BJ (cell line): ENCODE measurements around the gene PTPRM. TPM values are rescaled to one million over a fixed set of nuclear protein-coding genes. Genes with fewer than 3 reads are reported as not detected.

ENCODE experiments used
- CTCF ChIA-PET: fragments of 350-600 bp; formaldehyde crosslinking; extraction: SDS; loops from one replicate; lab custom pipeline; 2021; ENCODE audit warnings: antibody characterized with exemption, inconsistent platforms; lab: Yijun Ruan, JAX
- POLR2A ChIA-PET: fragments of 300-600 bp; sonication (Branson Sonifier 250); formaldehyde crosslinking; extraction: SDS; loops from one replicate; lab custom pipeline; 2021; ENCODE audit warnings: antibody characterized with exemption; lab: Charles Lee
- DNase-seq: peaks from one replicate; pipeline ENCODE4 v3.0.0-alpha.2; 2011; ENCODE audit warnings: low read depth
- H3K27me3 ChIP-seq: 2 replicates; pipeline ENCODE4 v1.6.0; 2011; ENCODE audit warnings: low read length; ENCODE audit not compliant: control insufficient read depth, insufficient read depth
- H3K36me3 ChIP-seq: 2 replicates; pipeline ENCODE4 v1.5.1; 2011; ENCODE audit warnings: low read length; ENCODE audit not compliant: control insufficient read depth, insufficient read depth
- H3K4me3 ChIP-seq: 2 replicates; pipeline ENCODE4 v1.5.1; 2011; ENCODE audit warnings: low read depth, mild to moderate bottlenecking, control low read depth, low read length
- CTCF ChIP-seq: IDR thresholded peaks from 2 replicates; pipeline ENCODE4 v1.5.1; 2011; ENCODE audit warnings: low read depth, mild to moderate bottlenecking, control low read depth, inconsistent platforms, low read length, moderate library complexity; ENCODE audit not compliant: insufficient read depth
- polyA plus RNA-seq: library from polyadenylated mRNA; depleted of rRNA; stranded (reverse); fragments of >200 nt; gene quantifications from 2 replicates; pipeline ENCODE4 v1.2.3, GENCODE V29; 2011

The PTPRM gene
- polyA plus RNA-seq, 1 experiment = 149 TPM

- H3K4me3 ChIP-seq = no peak overlapping the region
- no peak for DNase-seq
- H3K27me3 ChIP-seq = no peaks in the 10 kb centered on the region
- CTCF ChIA-PET = interaction anchor here (1.1 to 1.6 kb wide), 2 partner anchors 24 kb away, joined by 3 to 4 read pairs; partner anchors contain the start of gene PTPRM
- POLR2A ChIA-PET = no interaction called here
- no peak for TF ChIP-seq CTCF
- no peaks in the 10 kb centered on the region for H3K36me3 ChIP-seq
Measured at GRCh38 chr18:7590826-7591560, 23.9 kb downstream of the PTPRM start.

- no peak overlapping the region for H3K4me3 ChIP-seq
- no peaks in the 10 kb centered on the region for H3K27me3 ChIP-seq
- no peak for DNase-seq
- H3K36me3 ChIP-seq = no peaks in the 10 kb centered on the region
- POLR2A ChIA-PET = no interaction called here
- no peak for TF ChIP-seq CTCF
- CTCF ChIA-PET = interaction anchor here (1.1 to 1.6 kb wide), 2 partner anchors 13 to 26 kb away, joined by 3 read pairs; partner anchors contain the start of gene PTPRM
Measured at GRCh38 chr18:7592305-7593071, 25.4 kb downstream of the PTPRM start.

GRCh38 chr18:7593218-7593819 lies 26.2 kb downstream of the PTPRM start:
- TF ChIP-seq CTCF = no peak
- no peak for DNase-seq
- POLR2A ChIA-PET = interaction anchor here (1.0 kb wide), 1 partner anchor 15 kb away, joined by 4 read pairs; no protein-coding TSS in a partner anchor
- H3K27me3 ChIP-seq = no peaks in the 10 kb centered on the region
- CTCF ChIA-PET = interaction anchor here (1.0 to 1.1 kb wide), 2 partner anchors 10 to 13 kb away, joined by 3 to 5 read pairs; no protein-coding TSS in a partner anchor
- no peaks in the 10 kb centered on the region for H3K36me3 ChIP-seq
- H3K4me3 ChIP-seq = no peak overlapping the region

- no peak for DNase-seq
- CTCF ChIA-PET = no interaction called here
Measured at GRCh38 chr18:7596147-7596546, 29.0 kb downstream of the PTPRM start.

More at GRCh38 chr18:7596147-7596546, 29.0 kb downstream of the PTPRM start:
- H3K36me3 ChIP-seq = no peaks in the 10 kb centered on the region
- no peak for TF ChIP-seq CTCF
- H3K4me3 ChIP-seq = no peak overlapping the region
- POLR2A ChIA-PET = no interaction called here
- no peaks in the 10 kb centered on the region for H3K27me3 ChIP-seq
